HK-2 (cell line): Measurements from ENCODE around the gene CAMSAP2.
A peak's percentile ranks its signal among the peaks of the same experiment; 100 is the strongest.

Experiments used
- DNase-seq: peaks from one replicate; pipeline ENCODE4 v3.0.0-alpha.2; 2018; ENCODE audit not compliant: unreplicated experiment

The CAMSAP2 gene

GRCh38 chr1:200885623-200886402 lies 147.1 kb downstream of the CAMSAP2 start:
- DNase-seq: no peak

DNA sequence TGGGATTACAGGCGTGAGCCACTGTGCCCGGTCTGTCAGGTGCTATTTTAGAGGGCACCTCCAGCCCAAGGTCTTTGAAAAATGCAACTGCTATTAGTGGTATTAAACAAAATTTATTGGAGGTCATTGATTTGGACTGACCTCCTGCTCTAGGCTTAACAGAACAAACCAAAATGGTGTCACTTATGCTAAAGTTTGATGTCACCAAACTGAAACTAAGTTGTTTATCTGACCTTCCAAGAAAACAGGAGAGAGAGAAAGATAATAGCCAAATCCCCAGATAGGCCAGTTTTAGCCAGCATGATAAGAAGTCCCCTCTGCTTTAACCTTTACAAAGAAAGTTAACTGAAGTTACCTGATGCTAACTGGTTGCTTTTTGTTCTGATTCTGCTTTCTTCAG lies 147.9 kb downstream of the CAMSAP2 start:
- no peak for DNase-seq

DNA sequence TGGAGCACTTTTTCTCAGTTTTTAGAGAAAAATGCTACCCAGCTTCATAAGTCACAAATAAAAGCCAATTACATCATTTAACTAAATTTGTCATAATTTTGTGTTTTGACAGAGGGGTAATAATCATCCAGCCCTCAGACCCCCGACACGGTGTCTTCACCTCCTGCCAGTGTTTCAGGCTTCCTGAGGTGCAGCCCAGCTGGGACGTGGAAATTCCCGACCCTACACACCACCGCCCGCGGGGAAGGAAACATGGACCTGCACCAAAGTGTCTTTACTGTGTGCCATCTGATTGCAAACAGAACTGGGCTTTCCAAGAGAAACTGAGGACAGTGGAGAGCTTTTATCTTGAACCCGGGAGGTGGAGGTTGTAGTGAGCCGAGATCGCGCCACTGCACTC lies 148.3 kb downstream of the CAMSAP2 start:
- no peak for DNase-seq

GRCh38 chr1:200887772-200888348 lies 149.2 kb downstream of the CAMSAP2 start:
- no peak for DNase-seq

- DNase-seq: peak; percentile 64
Observed at GRCh38 chr1:200888349-200888838, 149.7 kb downstream of the CAMSAP2 start.

DNA sequence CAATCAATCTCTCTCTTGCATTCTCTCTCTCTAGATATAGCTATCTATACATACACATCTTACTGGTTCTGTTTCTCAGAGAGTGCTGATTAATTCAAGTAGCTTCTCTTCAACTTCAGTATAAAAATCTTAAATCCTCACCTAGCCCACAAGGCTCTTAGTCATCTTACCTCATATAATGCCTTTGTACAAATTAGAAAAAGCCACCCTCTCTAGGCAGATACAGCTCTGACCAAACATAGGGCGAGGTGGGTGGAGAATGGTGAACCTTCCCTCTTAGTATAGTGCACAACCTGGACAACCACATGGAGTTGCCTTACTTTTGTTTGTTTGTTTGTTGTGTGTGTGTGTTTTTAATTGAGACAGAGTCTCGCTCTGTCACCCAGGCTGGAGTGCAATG lies 150.9 kb downstream of the CAMSAP2 start:
- DNase-seq: no peak

DNA sequence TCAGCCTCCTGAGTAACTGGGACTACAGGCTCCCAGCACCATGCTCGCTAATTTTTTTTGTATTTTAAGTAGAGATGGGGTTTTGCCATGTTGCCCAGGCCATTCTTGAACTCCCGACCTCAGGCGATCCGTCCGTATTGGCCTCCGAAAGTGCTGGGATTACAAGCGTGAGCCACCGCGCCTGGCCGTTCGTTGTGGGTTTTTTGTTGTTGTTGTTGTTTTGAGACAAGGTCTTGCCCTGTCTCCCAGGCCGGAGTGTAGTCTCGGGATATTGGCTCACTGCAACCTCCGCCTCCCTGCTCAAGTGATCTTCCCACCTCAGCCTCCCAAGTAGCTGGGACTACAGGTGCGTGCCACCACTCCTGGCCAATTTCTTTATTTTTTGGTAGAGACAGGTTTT lies 151.3 kb downstream of the CAMSAP2 start:
- no peak for DNase-seq

- peak; percentile 79 for DNase-seq
Observed at GRCh38 chr1:200890818-200891773, 152.4 kb downstream of the CAMSAP2 start.

DNA sequence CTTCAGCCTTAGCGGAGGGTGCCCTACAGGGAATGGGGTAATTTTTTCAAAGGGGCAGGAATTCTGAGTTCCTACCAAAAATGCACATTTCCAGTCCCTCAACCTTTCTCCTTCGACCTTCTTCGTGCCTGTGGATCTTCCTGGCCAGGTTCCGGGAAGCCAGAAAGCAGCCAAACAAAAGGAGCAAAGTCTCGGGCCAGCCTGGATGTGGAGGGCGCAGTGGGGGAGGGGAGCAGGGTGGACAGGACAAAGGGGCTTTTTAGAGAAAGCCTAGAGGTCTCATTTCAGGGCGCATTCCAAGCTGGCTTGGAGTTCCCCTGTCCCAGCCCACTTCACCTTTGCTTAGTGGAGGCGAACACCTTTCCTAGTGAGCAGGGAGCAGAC lies 153.1 kb downstream of the CAMSAP2 start:
- peak; percentile 52 for DNase-seq

- no peak for DNase-seq
Observed at GRCh38 chr1:200892546-200892945, 153.9 kb downstream of the CAMSAP2 start.

GRCh38 chr1:200892958-200893357 lies 154.3 kb downstream of the CAMSAP2 start:
- DNase-seq: no peak

GRCh38 chr1:200893411-200893901 lies 154.8 kb downstream of the CAMSAP2 start:
- no peak for DNase-seq

- peak; percentile 57 for DNase-seq
Observed at GRCh38 chr1:200894712-200895442, 156.2 kb downstream of the CAMSAP2 start, which contains the start of gene INAVA. Gene INAVA, plus strand, starts transcription at chr1:200894900. Its CDS starts 3,501 bp downstream, at chr1:200898401.

GRCh38 chr1:200895443-200895789 lies 156.7 kb downstream of the CAMSAP2 start:
- no peak for DNase-seq

DNA sequence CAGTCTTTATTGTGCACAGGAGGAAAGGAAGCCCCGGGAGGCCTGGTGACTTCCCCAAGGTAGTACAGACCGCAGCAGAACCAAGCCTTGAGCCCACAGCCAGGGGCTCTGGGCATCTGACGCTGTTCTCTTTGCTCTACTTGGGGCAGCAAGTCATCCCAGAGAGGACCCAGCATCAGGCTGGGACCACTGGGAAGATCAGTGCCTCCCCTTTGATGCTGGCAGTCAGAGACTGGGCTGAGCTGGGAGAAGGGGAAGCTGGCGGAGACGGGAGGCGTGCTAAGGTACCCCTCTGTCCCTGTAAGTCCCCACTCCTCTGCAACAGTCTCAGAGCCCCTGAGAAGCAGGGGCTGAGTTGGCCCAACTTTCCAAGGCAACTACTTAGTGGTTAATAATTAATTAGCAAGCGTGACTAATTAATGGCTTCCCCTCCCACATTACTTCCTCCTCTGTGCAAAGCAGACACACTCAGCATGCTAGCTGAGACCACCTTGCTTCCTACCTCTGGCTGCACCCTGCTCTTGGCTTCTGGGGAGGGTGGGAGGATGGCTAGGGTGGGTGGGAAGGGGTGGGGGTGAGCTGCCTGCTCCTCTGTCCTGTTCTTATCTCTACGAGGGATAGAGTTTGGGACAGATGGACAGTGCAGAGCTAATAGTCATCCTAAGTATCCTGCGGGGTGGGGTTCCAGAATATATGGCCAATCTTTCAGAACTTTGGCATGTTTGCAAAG lies 157.3 kb downstream of the CAMSAP2 start:
- peak; percentile 57 for DNase-seq

DNA sequence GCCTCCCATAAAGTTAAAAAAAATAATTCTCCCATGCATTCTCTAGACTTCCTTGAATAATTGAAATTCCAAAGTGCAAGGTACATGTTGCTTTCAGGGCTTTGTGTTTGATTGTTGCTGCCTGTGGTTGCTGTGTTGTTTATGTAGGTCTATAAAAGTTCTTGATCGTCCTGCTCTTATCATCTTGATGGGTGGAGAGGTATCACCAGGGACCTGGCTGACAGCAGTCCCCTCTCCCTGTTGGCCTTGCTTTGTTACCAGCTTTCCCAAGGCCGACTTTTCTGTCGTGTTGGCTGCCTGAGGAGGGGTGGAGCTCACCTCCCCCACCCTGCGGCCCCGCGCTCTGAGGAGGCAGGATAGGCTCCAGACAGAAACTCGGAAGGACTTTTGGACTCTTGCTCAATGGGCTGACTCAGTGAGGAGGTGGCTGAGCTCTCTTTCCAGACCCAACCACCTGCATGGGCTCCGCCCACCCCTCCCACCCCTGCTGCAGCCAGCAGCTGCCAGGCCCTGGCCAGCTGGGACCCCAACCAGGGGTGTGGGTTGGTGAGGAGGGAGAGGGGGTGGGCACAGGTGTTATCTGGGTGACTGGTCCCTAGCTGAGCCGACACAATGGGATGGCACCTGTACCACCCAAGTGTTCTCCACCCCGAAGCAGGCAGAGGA lies 158.0 kb downstream of the CAMSAP2 start:
- peak; percentile 91 for DNase-seq

GRCh38 chr1:200897259-200897658 lies 158.6 kb downstream of the CAMSAP2 start:
- DNase-seq: no peak

- no peak for DNase-seq
Observed at GRCh38 chr1:200899015-200899386, 160.3 kb downstream of the CAMSAP2 start.

GRCh38 chr1:200899451-200899915 lies 160.8 kb downstream of the CAMSAP2 start:
- DNase-seq: no peak
